Gastroesophageal sphincter (tissue), 3 donors: ENCODE measurements around the gene FAM177B.
"Not testable (repeated sequence)": the region's sequence is repeated elsewhere in the genome, so short reads cannot be mapped to it uniquely, and the experiment has no call there.

ENCODE experiments used
- CTCF ChIP-seq, 4 experiments: fragments of 200-600 bp in 2 of 4; fragments of 450-650 bp in 2 of 4; sonication (generic) in 1 of 4; IDR thresholded peaks; one replicate each; pipeline ENCODE4 v1.5.1; 2017 to 2019; ENCODE audit warnings: antibody characterized with exemption in 4 of 4, mild to moderate bottlenecking in 2 of 4, moderate library complexity in 2 of 4
- EP300 ChIP-seq: sonication (generic); formaldehyde crosslinking; IDR thresholded peaks from one replicate; pipeline ENCODE4 v1.6.1; 2017; ENCODE audit warnings: antibody characterized with exemption, mild to moderate bottlenecking
- POLR2A ChIP-seq, 2 donors: fragments of 450-650 bp; IDR thresholded peaks; one replicate each; pipeline ENCODE4 v1.6.1; 2017; ENCODE audit warnings: antibody characterized with exemption in 2 of 2, mild to moderate bottlenecking in 2 of 2, moderate library complexity in 1 of 2
- POLR2AphosphoS5 ChIP-seq: sonication (generic); formaldehyde crosslinking; IDR thresholded peaks from one replicate; pipeline ENCODE4 v1.6.1; 2017; ENCODE audit warnings: antibody characterized with exemption

GRCh38 chr1:222762178-222762577, 25.2 kb downstream of the FAM177B start:
- TF ChIP-seq CTCF (IDR thresholded peaks at IDR 0.05); POLR2AphosphoS5; POLR2A (IDR thresholded peaks at IDR 0.05); EP300: not testable (repeated sequence)
